Esophagus squamous epithelium (tissue), 5 donors: ENCODE results near the gene DDA1. TPM values are rescaled to one million over a fixed set of nuclear protein-coding genes. Genes with fewer than 3 reads are reported as not detected.
"Not testable (repeated sequence)": the region's sequence is repeated elsewhere in the genome, so short reads cannot be mapped to it uniquely, and the experiment has no call there.

Experiments
- DNase-seq: peaks from one replicate; lab custom pipeline; 2025; lab: John Stamatoyannopoulos, UW
- H3K27ac ChIP-seq, 4 donors: fragments of 200-600 bp; sonication (generic); one replicate each; pipeline ENCODE4 v1.5.1; 2016 to 2019; ENCODE audit warnings: mild to moderate bottlenecking in 1 of 4
- H3K27me3 ChIP-seq, 4 donors: fragments of 200-600 bp; sonication (generic); 1 replicate in 3 of 4; 2 replicates in 1 of 4; pipeline versions ENCODE4 v1.5.1 to v1.6.0; 2017 to 2021; ENCODE audit warnings: antibody characterized with exemption in 1 of 4
- H3K36me3 ChIP-seq, 3 donors: fragments of 200-600 bp; sonication (generic); one replicate each; pipeline ENCODE4 v1.5.1; 2016 to 2019
- H3K4me1 ChIP-seq, 3 donors: fragments of 200-600 bp; sonication (generic); one replicate each; pipeline ENCODE4 v1.5.1; 2017 to 2019
- H3K4me3 ChIP-seq, 4 donors: fragments of 200-600 bp; sonication (generic); 1 replicate in 3 of 4; 2 replicates in 1 of 4; pipeline ENCODE4 v1.5.1; 2016 to 2019; ENCODE audit warnings: mild to moderate bottlenecking in 2 of 4, moderate library complexity in 1 of 4
- H3K9me3 ChIP-seq, 3 donors: fragments of 200-600 bp; sonication (generic); one replicate each; pipeline ENCODE4 v1.5.1; 2016 to 2019
- POLR2A ChIP-seq, 4 donors: fragments of 450-650 bp; IDR thresholded peaks; one replicate each; pipeline ENCODE4 v1.6.1; 2017; ENCODE audit warnings: antibody characterized with exemption in 4 of 4, mild to moderate bottlenecking in 4 of 4, moderate library complexity in 3 of 4
- WGBS, 2 donors: methylation state at CpG; one replicate each; pipeline ENCODE4 v1.1.5; 2018; 5-methylcytosine and 5-hydroxymethylcytosine counted together
- intact Hi-C: fragments of 100-400 bp; cut with DNase I; formaldehyde crosslinking; loops from one replicate; pipeline ENCODE4 v1.15.0; 2022
- total RNA-seq, 4 donors: library from RNA; depleted of rRNA; stranded (reverse); fragments of >200 nt; gene quantifications; one replicate each; pipeline ENCODE4 v1.1.0, GENCODE V29; 2016
- TF ChIP-seq, protein P1 (sequence below), 6 experiments: fragments of 450-650 bp in 4 of 6; fragments of 200-600 bp in 2 of 6; sonication (generic) in 2 of 6; IDR thresholded peaks; one replicate each; pipeline ENCODE4 v1.5.1; 2016 to 2019; ENCODE audit warnings: antibody characterized with exemption in 6 of 6, mild to moderate bottlenecking in 4 of 6, moderate library complexity in 4 of 6
- donor health status: DM: yes; HTN: yes; CAD: no.

Gene DDA1
- total RNA-seq, 4 donors from 2014 or later, result 16.4 to 29.0 (median 22.7) TPM

DNA sequence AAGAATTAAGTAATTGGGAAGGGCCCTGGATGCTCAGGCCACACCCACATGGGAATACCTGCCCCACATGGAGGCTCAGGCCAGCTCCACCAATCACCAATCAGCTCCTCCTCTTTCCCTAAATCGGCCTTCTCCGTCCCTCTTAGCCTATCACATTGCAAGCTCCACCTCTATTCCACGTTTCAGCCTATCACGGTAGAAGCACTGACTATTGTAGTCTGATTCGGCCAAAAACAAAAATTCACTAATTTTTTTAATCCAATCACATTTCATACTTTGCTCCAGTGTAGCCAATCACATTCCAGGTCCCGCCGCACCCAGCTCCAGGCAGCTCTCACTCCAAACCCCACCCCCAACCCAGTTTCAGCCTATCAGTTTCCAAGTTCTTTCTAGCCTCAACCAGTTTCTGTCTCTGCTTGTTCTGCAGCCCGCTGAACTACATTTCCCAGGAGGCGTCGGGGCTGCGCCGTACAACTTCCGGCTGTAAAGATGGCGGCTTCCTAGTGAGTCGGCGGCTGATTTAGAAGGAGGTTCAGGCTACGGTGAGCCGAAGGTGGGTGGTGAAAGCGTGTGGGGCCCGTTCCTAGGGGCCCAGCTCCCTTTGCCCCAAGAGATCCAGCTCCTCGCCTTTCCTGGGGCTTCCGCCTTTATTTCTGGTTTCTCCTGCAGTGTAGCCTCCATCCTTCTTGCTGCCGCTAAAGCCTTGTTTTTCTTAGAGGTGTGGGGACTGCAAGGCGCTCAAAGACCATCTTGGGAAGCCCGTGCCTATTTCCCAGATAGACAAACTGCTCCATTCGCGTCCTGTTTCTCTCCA is 42.2 kb upstream of the DDA1 start, which contains the start of gene BABAM1:
TSS of gene BABAM1 (plus strand) at position 469 of the 814 bp plus-strand sequence. CDS start 1,364 bp downstream, outside the sequence.
- no peaks in the 10 kb centered on the region for H3K27me3 ChIP-seq
- H3K36me3 ChIP-seq, result peaks cover 0 to 37% (median 15%) of the 10 kb centered on the region in 3 donors
- intact Hi-C loops, result no loop called here
- H3K27ac ChIP-seq, result peak within 1 kb of the TSS; percentile 78 to 86 (median 81)
- H3K4me3 ChIP-seq, result peak within 1 kb of the TSS; percentile 65 to 89 (median 81)
- peaks cover 7 to 25% (median 9%) of the 10 kb centered on the region in 3 donors for H3K4me1 ChIP-seq
- H3K9me3 ChIP-seq, result no peaks in the 10 kb centered on the region
- DNase-seq, result peak; percentile 94
- TF ChIP-seq, protein P1, sequence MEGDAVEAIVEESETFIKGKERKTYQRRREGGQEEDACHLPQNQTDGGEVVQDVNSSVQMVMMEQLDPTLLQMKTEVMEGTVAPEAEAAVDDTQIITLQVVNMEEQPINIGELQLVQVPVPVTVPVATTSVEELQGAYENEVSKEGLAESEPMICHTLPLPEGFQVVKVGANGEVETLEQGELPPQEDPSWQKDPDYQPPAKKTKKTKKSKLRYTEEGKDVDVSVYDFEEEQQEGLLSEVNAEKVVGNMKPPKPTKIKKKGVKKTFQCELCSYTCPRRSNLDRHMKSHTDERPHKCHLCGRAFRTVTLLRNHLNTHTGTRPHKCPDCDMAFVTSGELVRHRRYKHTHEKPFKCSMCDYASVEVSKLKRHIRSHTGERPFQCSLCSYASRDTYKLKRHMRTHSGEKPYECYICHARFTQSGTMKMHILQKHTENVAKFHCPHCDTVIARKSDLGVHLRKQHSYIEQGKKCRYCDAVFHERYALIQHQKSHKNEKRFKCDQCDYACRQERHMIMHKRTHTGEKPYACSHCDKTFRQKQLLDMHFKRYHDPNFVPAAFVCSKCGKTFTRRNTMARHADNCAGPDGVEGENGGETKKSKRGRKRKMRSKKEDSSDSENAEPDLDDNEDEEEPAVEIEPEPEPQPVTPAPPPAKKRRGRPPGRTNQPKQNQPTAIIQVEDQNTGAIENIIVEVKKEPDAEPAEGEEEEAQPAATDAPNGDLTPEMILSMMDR (IDR thresholded peaks at IDR 0.05), result peak in 1 of 6 experiments; percentile 19
- peak in 1 of 4 donors; percentile 43 for TF ChIP-seq POLR2A (IDR thresholded peaks at IDR 0.05)
- WGBS, 2 donors, result 0 to 2% methylated on average over 19 to 24 of the region's 27 CpGs

DNA sequence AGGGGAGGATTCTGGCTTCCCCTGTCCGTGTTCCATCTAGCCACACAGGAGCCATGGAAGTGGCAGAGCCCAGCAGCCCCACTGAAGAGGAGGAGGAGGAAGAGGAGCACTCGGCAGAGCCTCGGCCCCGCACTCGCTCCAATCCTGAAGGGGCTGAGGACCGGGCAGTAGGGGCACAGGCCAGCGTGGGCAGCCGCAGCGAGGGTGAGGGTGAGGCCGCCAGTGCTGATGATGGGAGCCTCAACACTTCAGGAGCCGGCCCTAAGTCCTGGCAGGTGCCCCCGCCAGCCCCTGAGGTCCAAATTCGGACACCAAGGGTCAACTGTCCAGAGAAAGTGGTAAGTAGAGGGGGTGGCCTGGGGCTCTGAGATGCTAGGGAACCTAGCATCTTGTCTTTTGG is 40.6 kb upstream of the DDA1 start:
- Histone ChIP-seq H3K4me1 (peaks cover 7 to 25% (median 9%) of the 10 kb centered on the region in 3 donors), H3K9me3 (no peaks in the 10 kb centered on the region), H3K27ac (no peak overlapping the region), H3K36me3 (peaks cover 5 to 52% (median 23%) of the 10 kb centered on the region in 3 donors), H3K27me3 (no peaks in the 10 kb centered on the region), H3K4me3 (no peak overlapping the region)
- intact Hi-C loops, result no loop called here
- no peak for DNase-seq
- WGBS, 2 donors, result 84 to 96% methylated on average over 3 to 4 of the region's 13 CpGs
- TF ChIP-seq, protein P1 (IDR thresholded peaks at IDR 0.05), result no peak
- no peak for TF ChIP-seq POLR2A (IDR thresholded peaks at IDR 0.05)

DNA sequence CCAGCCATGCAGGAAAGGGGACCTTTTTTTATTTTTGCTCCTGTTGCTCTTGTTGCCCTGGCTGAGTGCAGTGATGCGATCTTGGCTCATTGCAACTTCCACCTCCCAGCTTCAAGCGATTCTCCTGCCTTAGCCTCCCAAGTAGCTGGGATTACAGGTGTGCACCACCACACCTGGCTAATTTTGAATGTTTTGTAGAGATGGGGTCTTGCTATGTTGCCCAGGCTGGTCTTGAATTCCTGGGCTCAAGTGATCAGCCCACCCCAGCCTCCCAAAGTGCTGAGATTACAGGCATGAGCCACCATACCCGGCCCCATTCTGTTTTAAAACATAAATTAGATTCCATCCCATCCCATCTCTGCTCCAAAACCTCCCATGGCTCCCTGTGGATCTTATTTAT is 34.5 kb upstream of the DDA1 start:
- H3K27me3 ChIP-seq, H3K4me3 ChIP-seq, H3K4me1 ChIP-seq, intact Hi-C loops, H3K9me3 ChIP-seq, H3K27ac ChIP-seq, DNase-seq: not testable (repeated sequence)
- peaks cover 21 to 98% (median 33%) of the 10 kb centered on the region in 3 donors for H3K36me3 ChIP-seq
- 92 to 97% methylated on average over 3 of the region's 3 CpGs for WGBS, 2 donors

DNA sequence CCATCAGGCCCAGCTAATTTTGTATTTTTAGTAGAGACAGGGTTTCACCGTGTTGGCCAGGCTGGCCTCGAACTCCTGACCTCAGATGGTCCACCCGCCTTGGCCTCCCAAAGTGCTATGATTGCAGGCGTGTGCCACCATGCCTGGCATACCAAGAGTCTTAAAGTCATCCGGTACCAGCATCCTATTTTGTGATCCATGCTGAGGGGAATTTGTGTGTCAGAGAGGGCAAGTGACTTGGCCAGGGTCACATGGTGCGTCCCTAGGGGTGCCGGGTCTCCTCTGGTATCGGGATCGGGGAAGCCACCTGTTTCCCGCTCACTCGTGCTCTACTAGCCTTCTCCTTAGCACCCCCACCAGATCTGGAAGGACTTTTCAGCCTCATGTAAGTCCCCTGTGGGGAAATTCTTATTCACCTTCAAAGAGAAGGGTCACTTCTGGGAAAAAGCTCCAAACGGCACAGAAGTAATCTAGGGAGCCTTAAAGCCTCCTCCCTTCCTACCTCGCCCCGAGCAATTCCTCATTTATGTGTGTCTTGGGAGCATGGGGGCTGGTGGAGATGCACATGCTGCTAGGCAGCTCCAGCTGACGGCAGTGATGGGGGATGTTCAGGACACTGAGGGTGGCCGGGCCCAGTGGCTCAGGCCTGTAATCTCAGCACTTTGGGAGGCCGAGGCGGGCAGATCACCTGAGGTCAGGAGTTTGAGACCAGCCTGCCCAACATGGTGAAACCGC is 33.8 kb upstream of the DDA1 start:
- Histone ChIP-seq H3K36me3 (peaks cover 21 to 91% (median 33%) of the 10 kb centered on the region in 3 donors), H3K4me3 (no peak overlapping the region), H3K9me3 (no peaks in the 10 kb centered on the region), H3K4me1 (no peaks in the 10 kb centered on the region), H3K27ac (no peak overlapping the region), H3K27me3 (no peaks in the 10 kb centered on the region)
- intact Hi-C loops, result no loop called here
- DNase-seq, result no peak
- no peak for TF ChIP-seq POLR2A (IDR thresholded peaks at IDR 0.05)
- TF ChIP-seq, protein P1 (IDR thresholded peaks at IDR 0.05), result no peak
- 93 to 95% methylated on average over 10 to 11 of the region's 19 CpGs for WGBS, 2 donors

DNA sequence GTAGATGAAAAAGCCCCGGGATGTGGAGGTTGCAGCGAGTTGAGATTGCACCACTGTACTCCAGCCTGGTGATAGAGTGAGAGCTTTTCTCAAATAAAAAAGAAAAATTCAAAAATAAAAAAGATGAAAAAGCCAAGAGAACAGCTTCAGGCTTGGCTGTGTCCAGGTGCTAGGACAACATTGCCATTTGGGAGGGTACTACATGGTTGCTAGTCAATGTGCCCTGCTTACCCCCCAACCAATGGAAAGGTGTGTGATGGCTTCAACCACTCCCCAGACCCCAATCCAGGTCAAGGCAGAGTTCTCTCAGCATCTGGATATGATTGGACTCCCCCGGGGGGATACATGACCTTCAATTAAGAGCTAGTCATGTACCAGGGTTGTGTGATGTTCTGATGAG is 29.9 kb upstream of the DDA1 start:
- H3K27ac ChIP-seq, result no peak overlapping the region
- intact Hi-C loops, result no loop called here
- peaks cover 14 to 20% (median 17%) of the 10 kb centered on the region in 3 donors for H3K4me1 ChIP-seq
- no peak overlapping the region for H3K4me3 ChIP-seq
- H3K9me3 ChIP-seq, result no peaks in the 10 kb centered on the region
- DNase-seq, result no peak
- TF ChIP-seq, protein P1 (IDR thresholded peaks at IDR 0.05), result no peak
- no peak for TF ChIP-seq POLR2A (IDR thresholded peaks at IDR 0.05)
- H3K27me3 ChIP-seq, result peaks cover 0 to 20% (median 2%) of the 10 kb centered on the region in 4 donors
- WGBS, 2 donors, result 65 to 100% methylated on average over 2 to 3 of the region's 3 CpGs
- peaks cover 10 to 53% (median 10%) of the 10 kb centered on the region in 3 donors for H3K36me3 ChIP-seq
